ENCODE measurements around the gene ZNF625. TPM values are rescaled to one million over a fixed set of nuclear protein-coding genes. Genes with fewer than 3 reads are reported as not detected.

ZNF625 gene
- total RNA-seq, 2 donors from 2014 or later: 2.3 to 2.9 TPM

GRCh38 chr19:12198136-12198535 is 41.6 kb upstream of the ZNF625 start:
- no peaks in the 10 kb centered on the region for H3K9me3 ChIP-seq
- intact Hi-C loops (cut with DNase I): no loop called here
- ATAC-seq: no peak

GRCh38 chr19:12194827-12195731 is 38.5 kb upstream of the ZNF625 start:
- Histone ChIP-seq H3K36me3 (replicated peaks in 1 of 2; ENCODE audit: insufficient read depth in 1 of 2, low read depth in 2 of 2) (no peaks in the 10 kb centered on the region), H3K4me3 (peak overlapping the region; percentile 68 to 79), H3K4me1 (peaks cover 8% of the 10 kb centered on the region), H3K27me3 (no peaks in the 10 kb centered on the region), H3K27ac (peak overlapping the region; percentile 68 to 90 (median 86)), H3K9me3 (no peaks in the 10 kb centered on the region)
- TF ChIP-seq, protein P1, sequence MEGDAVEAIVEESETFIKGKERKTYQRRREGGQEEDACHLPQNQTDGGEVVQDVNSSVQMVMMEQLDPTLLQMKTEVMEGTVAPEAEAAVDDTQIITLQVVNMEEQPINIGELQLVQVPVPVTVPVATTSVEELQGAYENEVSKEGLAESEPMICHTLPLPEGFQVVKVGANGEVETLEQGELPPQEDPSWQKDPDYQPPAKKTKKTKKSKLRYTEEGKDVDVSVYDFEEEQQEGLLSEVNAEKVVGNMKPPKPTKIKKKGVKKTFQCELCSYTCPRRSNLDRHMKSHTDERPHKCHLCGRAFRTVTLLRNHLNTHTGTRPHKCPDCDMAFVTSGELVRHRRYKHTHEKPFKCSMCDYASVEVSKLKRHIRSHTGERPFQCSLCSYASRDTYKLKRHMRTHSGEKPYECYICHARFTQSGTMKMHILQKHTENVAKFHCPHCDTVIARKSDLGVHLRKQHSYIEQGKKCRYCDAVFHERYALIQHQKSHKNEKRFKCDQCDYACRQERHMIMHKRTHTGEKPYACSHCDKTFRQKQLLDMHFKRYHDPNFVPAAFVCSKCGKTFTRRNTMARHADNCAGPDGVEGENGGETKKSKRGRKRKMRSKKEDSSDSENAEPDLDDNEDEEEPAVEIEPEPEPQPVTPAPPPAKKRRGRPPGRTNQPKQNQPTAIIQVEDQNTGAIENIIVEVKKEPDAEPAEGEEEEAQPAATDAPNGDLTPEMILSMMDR (IDR thresholded peaks at IDR 0.05): no peak
- peak; percentile 61 to 92 (median 88) for TF ChIP-seq POLR2A (IDR thresholded peaks at IDR 0.05)
- peak; percentile 99 for ATAC-seq
- 0 to 2% methylated on average over 10 to 62 of the region's 62 CpGs for WGBS, 2 donors
- intact Hi-C loops (cut with DNase I): no loop called here
- DNase-seq: peak; percentile 95 to 98 (median 97)

More at GRCh38 chr19:12198136-12198535, 41.6 kb upstream of the ZNF625 start:
- no peaks in the 10 kb centered on the region for H3K27me3 ChIP-seq
- H3K4me3 ChIP-seq: no peak overlapping the region
- DNase-seq: no peak
- no peak overlapping the region for H3K27ac ChIP-seq
- H3K36me3 ChIP-seq (replicated peaks in 1 of 2; ENCODE audit: insufficient read depth in 1 of 2, low read depth in 2 of 2): no peaks in the 10 kb centered on the region
- peaks cover 8% of the 10 kb centered on the region for H3K4me1 ChIP-seq
- TF ChIP-seq POLR2A (IDR thresholded peaks at IDR 0.05): no peak
- TF ChIP-seq, protein P1 (IDR thresholded peaks at IDR 0.05): no peak

DNA sequence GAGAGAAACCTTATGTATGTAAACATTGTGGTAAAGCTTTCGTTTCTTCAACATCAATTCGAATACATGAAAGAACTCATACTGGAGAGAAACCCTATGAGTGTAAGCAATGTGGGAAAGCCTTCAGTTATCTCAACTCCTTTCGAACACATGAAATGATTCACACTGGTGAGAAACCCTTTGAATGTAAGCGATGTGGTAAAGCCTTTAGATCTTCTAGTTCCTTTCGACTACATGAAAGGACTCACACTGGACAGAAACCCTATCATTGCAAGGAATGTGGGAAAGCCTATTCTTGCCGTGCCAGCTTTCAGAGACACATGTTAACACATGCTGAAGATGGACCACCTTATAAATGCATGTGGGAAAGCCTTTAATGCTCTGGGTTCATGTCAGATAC is 31.1 kb upstream of the ZNF625 start:
- intact Hi-C loops (cut with DNase I): no loop called here
- Histone ChIP-seq H3K4me1 (no peaks in the 10 kb centered on the region), H3K36me3 (replicated peaks in 1 of 2; ENCODE audit: insufficient read depth in 1 of 2, low read depth in 2 of 2) (peaks cover 21 to 29% of the 10 kb centered on the region in 2 donors), H3K4me3 (no peak overlapping the region), H3K9me3 (peaks cover 0 to 31% (median 0%) of the 10 kb centered on the region in 3 donors), H3K27ac (no peak overlapping the region), H3K27me3 (no peaks in the 10 kb centered on the region)
- TF ChIP-seq, protein P1 (IDR thresholded peaks at IDR 0.05): no peak
- TF ChIP-seq POLR2A (IDR thresholded peaks at IDR 0.05): no peak
- WGBS, 2 donors: 94 to 95% methylated on average over 6 of the region's 6 CpGs
- DNase-seq (no peak), ATAC-seq (no peak)

- Histone ChIP-seq H3K36me3 (replicated peaks in 1 of 2; ENCODE audit: insufficient read depth in 1 of 2, low read depth in 2 of 2) (no peaks in the 10 kb centered on the region), H3K9me3 (peaks cover 0 to 3% (median 0%) of the 10 kb centered on the region in 3 donors), H3K27ac (no peak overlapping the region), H3K27me3 (no peaks in the 10 kb centered on the region), H3K4me1 (no peaks in the 10 kb centered on the region), H3K4me3 (no peak overlapping the region)
- intact Hi-C loops (cut with DNase I): no loop called here
- WGBS, 2 donors: 97 to 98% methylated on average over 3 of the region's 3 CpGs
- DNase-seq (no peak), ATAC-seq (no peak)
- TF ChIP-seq, protein P1 (IDR thresholded peaks at IDR 0.05): no peak
- TF ChIP-seq POLR2A (IDR thresholded peaks at IDR 0.05): no peak
Measured at GRCh38 chr19:12180377-12180776, 23.8 kb upstream of the ZNF625 start.
